GM12864 (cell line): Measurements from ENCODE around the gene E2F6.
A peak's percentile ranks its signal among the peaks of the same experiment; 100 is the strongest.

Experiments
- DNase-seq: peaks from one replicate; pipeline ENCODE4 v3.0.0-alpha.2; 2011; ENCODE audit warnings: low read depth
- H3K4me3 ChIP-seq: 2 replicates; pipeline ENCODE4 v1.5.1; 2011; ENCODE audit warnings: mild to moderate bottlenecking, low read depth, low read length, control low read depth
- CTCF ChIP-seq: IDR thresholded peaks from 2 replicates; pipeline ENCODE4 v1.5.1; 2011; ENCODE audit warnings: low read depth, mild to moderate bottlenecking, moderate library complexity, low read length, control low read depth, inconsistent platforms; ENCODE audit errors: missing control alignments

The E2F6 gene

GRCh38 chr2:11478899-11479605 is 13.1 kb upstream of the E2F6 start:
- H3K4me3 ChIP-seq, result no peak overlapping the region
- TF ChIP-seq CTCF, result no peak
- no peak for DNase-seq

GRCh38 chr2:11477994-11478393 is 12.0 kb upstream of the E2F6 start:
- H3K4me3 ChIP-seq, result no peak overlapping the region
- TF ChIP-seq CTCF, result peak; percentile 74
- DNase-seq, result peak; percentile 62

- DNase-seq, result no peak
- no peak for TF ChIP-seq CTCF
- H3K4me3 ChIP-seq, result no peak overlapping the region
These were observed 7.9 kb upstream of the E2F6 start for GRCh38 chr2:11473659-11474433.

- no peak for DNase-seq
- no peak overlapping the region for H3K4me3 ChIP-seq
- no peak for TF ChIP-seq CTCF
These were observed 1.8 kb upstream of the E2F6 start for GRCh38 chr2:11467749-11468148.

GRCh38 chr2:11467129-11467649 is 1.2 kb upstream of the E2F6 start:
- H3K4me3 ChIP-seq, result no peak overlapping the region
- no peak for DNase-seq
- no peak for TF ChIP-seq CTCF

GRCh38 chr2:11466307-11467128 is 557 bp upstream of the E2F6 start:
- peak overlapping the region; percentile 55 for H3K4me3 ChIP-seq
- TF ChIP-seq CTCF, result no peak
- no peak for DNase-seq
